ENCODE results near the gene RPL13A. TPM values are rescaled to one million over a fixed set of nuclear protein-coding genes. Genes with fewer than 3 reads are reported as not detected.
A peak's percentile ranks its signal among the peaks of the same experiment; 100 is the strongest.

Gene RPL13A
- total RNA-seq, 1 donor from 2014 or later = 1,820 TPM

DNA sequence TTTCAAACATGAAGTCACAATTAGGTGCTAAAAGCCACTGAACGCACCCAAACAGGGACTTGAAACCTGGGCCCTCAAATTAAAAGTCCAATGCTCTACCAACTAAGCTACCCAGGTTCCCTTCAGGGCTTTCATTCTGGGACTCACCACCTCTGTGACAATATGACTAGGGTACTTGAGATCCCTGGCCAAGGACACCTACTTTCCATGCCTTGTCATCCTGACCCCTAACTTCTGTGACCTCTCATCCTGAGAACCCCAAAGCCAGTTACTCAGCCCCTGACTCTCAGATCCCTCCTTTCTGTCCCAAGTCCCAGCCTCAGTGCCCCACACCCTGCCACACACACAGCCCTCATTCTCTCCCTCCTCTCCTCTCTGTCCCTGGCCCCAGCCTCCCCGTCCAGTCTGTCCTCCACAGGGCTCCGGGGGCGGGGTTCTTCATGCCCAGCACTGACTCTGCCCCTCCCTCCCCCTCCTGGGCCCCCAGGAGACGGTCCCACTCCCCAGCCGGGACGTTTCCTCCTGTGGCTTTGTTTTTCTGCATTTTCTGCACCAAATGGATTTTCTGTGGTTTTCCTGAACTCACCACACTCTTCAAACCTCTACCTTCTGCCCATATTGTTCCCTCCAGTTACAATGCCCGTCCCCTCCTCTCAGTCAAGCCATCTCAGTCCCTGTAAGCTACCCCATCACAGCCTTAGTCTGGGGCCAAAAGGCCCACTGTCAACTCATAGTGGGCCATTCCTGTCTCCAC, 47.4 kb downstream of the RPL13A start:
- intact Hi-C loops (cut with DNase I) = no loop called here
- Histone ChIP-seq H3K4me1 (peaks cover 12% of the 10 kb centered on the region), H3K27me3 (ENCODE audit: low read depth) (no peaks in the 10 kb centered on the region), H3K27ac (no peak overlapping the region), H3K4me3 (peak overlapping the region; percentile 73), H3K36me3 (peaks cover 19% of the 10 kb centered on the region), H3K9me3 (no peaks in the 10 kb centered on the region)
- no peak for ATAC-seq
- DNase-seq = no peak
- TF ChIP-seq, protein P1, sequence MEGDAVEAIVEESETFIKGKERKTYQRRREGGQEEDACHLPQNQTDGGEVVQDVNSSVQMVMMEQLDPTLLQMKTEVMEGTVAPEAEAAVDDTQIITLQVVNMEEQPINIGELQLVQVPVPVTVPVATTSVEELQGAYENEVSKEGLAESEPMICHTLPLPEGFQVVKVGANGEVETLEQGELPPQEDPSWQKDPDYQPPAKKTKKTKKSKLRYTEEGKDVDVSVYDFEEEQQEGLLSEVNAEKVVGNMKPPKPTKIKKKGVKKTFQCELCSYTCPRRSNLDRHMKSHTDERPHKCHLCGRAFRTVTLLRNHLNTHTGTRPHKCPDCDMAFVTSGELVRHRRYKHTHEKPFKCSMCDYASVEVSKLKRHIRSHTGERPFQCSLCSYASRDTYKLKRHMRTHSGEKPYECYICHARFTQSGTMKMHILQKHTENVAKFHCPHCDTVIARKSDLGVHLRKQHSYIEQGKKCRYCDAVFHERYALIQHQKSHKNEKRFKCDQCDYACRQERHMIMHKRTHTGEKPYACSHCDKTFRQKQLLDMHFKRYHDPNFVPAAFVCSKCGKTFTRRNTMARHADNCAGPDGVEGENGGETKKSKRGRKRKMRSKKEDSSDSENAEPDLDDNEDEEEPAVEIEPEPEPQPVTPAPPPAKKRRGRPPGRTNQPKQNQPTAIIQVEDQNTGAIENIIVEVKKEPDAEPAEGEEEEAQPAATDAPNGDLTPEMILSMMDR (IDR thresholded peaks at IDR 0.05) = no peak

DNA sequence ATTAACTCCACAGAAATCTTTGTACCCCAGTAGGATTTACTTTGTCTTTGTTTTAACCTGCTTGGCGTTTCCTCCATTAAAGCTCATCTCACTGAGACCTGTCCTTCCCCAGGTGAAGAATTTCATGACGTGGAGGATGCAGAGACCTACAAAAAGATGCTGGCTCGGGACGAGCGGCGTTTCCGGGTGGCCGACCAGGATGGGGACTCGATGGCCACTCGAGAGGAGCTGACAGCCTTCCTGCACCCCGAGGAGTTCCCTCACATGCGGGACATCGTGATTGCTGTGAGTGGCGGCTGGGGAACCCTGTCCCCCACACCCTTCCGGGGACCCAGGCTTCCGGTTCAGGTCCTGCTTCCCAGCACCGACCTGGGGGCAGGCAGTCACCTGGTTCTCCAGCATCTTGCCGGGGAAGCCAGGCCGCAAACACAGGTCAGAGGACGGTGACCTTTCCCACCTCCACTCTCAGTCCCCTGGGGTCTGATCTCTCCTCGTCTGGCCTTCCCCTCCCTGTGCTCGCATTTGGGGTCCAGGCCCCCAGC, 49.6 kb downstream of the RPL13A start:
- DNase-seq (no peak), ATAC-seq (no peak)
- Histone ChIP-seq H3K27me3 (ENCODE audit: low read depth) (no peaks in the 10 kb centered on the region), H3K36me3 (peaks cover 19% of the 10 kb centered on the region), H3K4me1 (peaks cover 12% of the 10 kb centered on the region), H3K4me3 (no peak overlapping the region), H3K27ac (no peak overlapping the region), H3K9me3 (no peaks in the 10 kb centered on the region)
- intact Hi-C loops (cut with DNase I) = no loop called here
- TF ChIP-seq, protein P1 (IDR thresholded peaks at IDR 0.05) = no peak

DNA sequence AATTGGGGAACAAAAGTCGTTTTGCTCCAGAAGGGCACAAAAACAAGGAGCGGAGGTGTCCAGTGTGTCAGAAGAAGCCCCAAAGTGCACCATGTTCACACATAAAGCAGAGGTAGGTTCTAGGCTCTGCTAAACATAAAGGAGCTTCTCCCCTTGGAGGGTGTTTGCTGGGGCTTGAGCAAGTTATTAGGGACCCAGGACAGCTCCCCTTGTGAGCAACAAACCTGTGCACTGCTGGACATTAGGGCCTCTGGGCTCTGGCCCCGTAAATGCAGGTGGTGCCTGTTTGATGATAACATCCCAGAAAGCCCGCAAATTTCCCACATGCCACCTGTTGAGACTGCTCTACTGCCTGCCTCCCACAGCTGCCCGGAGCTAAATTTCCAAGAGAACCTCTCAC, 51.2 kb downstream of the RPL13A start:
- no peak for ATAC-seq
- TF ChIP-seq, protein P1 (IDR thresholded peaks at IDR 0.05) = no peak
- no peak overlapping the region for H3K27ac ChIP-seq
- peaks cover 27% of the 10 kb centered on the region for H3K36me3 ChIP-seq
- no peak overlapping the region for H3K4me3 ChIP-seq
- intact Hi-C loops (cut with DNase I) = no loop called here
- no peak for DNase-seq
- H3K4me1 ChIP-seq = peaks cover 6% of the 10 kb centered on the region
- no peaks in the 10 kb centered on the region for H3K9me3 ChIP-seq
- no peaks in the 10 kb centered on the region for H3K27me3 ChIP-seq (ENCODE audit: low read depth)

DNA sequence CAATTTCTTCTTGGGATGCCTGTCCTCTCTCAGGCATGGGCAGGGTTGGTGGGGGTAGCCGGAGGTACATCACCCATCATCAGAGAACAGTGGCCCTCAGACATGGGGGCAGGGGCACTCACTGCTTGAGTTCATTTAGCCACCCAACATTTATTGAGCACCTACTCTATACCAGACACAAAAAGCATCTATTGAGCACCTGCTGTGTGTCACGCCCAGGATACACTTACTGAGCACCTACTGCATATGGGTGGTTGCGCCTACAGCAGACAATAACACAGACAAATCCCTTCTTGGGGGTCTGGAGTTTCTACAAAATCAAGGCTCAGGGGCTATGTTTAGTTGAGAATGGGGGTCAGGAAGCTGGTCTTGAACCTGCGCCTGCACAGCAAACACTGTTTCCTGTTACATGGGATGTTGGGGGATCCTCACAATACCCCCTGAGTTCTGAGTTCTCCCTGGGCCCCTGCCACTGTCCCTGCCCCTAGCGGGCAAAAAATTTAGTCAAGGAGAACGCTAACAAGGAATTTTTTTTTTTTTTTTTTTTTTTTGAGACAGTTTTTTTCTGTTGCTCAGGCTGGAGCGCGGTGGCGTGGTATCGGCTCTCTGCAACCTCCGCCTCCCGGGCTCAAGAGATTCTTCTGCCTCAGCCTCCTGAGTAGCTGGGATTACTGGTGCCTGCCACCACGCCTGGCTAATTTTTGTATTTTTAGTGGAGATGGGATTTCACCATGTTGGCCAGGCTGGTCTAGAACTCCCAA, 52.0 kb downstream of the RPL13A start:
- ATAC-seq (no peak), DNase-seq (no peak)
- Histone ChIP-seq H3K4me1 (peaks cover 1% of the 10 kb centered on the region), H3K4me3 (no peak overlapping the region), H3K36me3 (peaks cover 27% of the 10 kb centered on the region), H3K9me3 (no peaks in the 10 kb centered on the region), H3K27ac (no peak overlapping the region), H3K27me3 (ENCODE audit: low read depth) (no peaks in the 10 kb centered on the region)
- intact Hi-C loops (cut with DNase I) = no loop called here
- TF ChIP-seq, protein P1 (IDR thresholded peaks at IDR 0.05) = no peak

Small RNA genes within 50 kb of the gene (microRNA-seq; reads per million reads assigned to microRNA genes)
- 1,054 reads per million, percentile 80 among the genes with 10 or more reads in this experiment for gene MIR150 (ENCODE audit: borderline number of aligned reads)

Other genes with a start within 250 kb of the RPL13A start
- 4.9 TPM for gene SLC6A16, start 162.4 kb upstream of the RPL13A start, total RNA-seq
- gene CD37, start 152.2 kb upstream of the RPL13A start, total RNA-seq = 175 TPM
- gene TEAD2, start 125.2 kb upstream of the RPL13A start, total RNA-seq = 36.2 TPM
- 0.92 TPM for gene DKKL1, start 123.7 kb upstream of the RPL13A start, total RNA-seq
- gene KASH5, start 99.4 kb upstream of the RPL13A start, total RNA-seq = 3.1 TPM
- not detected for gene PTH2, start 64.2 kb upstream of the RPL13A start, total RNA-seq
- gene GFY, start 62.2 kb upstream of the RPL13A start, total RNA-seq = not detected
- 0.56 TPM for gene SLC17A7, start 46.1 kb upstream of the RPL13A start, total RNA-seq
- 63.2 TPM for gene PIH1D1, start 35.8 kb upstream of the RPL13A start, total RNA-seq
- gene ALDH16A1, start 34.4 kb upstream of the RPL13A start, total RNA-seq = 33.7 TPM
- gene FLT3LG, start 13.4 kb upstream of the RPL13A start, total RNA-seq = 12.8 TPM
- gene RPS11, start 8.8 kb downstream of the RPL13A start, total RNA-seq = 1,649 TPM
- gene FCGRT, start 25.1 kb downstream of the RPL13A start, total RNA-seq = 385 TPM
- gene RCN3, start 40.4 kb downstream of the RPL13A start, total RNA-seq = 28.1 TPM
- 47.2 TPM for gene NOSIP, start 92.9 kb downstream of the RPL13A start, total RNA-seq
- 7.6 TPM for gene PRRG2, start 93.7 kb downstream of the RPL13A start, total RNA-seq
- 32.0 TPM for gene PRR12, start 103.6 kb downstream of the RPL13A start, total RNA-seq
- 114 TPM for gene RRAS, start 152.5 kb downstream of the RPL13A start, total RNA-seq
- 59.4 TPM for gene SCAF1, start 154.6 kb downstream of the RPL13A start, total RNA-seq
- 99.8 TPM for gene IRF3, start 178.2 kb downstream of the RPL13A start, total RNA-seq
- gene BCL2L12, start 178.3 kb downstream of the RPL13A start, total RNA-seq = 17.0 TPM
- 88.3 TPM for gene PRMT1, start 189.7 kb downstream of the RPL13A start, total RNA-seq
- gene ADM5, start 202.0 kb downstream of the RPL13A start, total RNA-seq = 2.1 TPM
- gene CPT1C, start 203.5 kb downstream of the RPL13A start, total RNA-seq = 3.8 TPM

All from lower lobe of right lung (tissue), 2 donors.